Measurements from ENCODE around the gene MRPS9. TPM values are rescaled to one million over a fixed set of nuclear protein-coding genes. Genes with fewer than 3 reads are reported as not detected.

Gene MRPS9
- total RNA-seq, 6 experiments from 2014 or later, result 12.1 to 19.3 (median 14.5) TPM

GRCh38 chr2:105134081-105134480, 96.2 kb downstream of the MRPS9 start:
- TF ChIP-seq POLR2A (IDR thresholded peaks at IDR 0.05) (no peak), CTCF (IDR thresholded peaks at IDR 0.05) (no peak)
- WGBS (ENCODE audit: insufficient coverage, low coverage, low lambda C conversion rate, missing lambda C conversion rate), result 65% methylated on average over 2 of the region's 3 CpGs
- Histone ChIP-seq H3K27ac (no peak overlapping the region), H3K36me3 (no peaks in the 10 kb centered on the region), H3K4me1 (no peaks in the 10 kb centered on the region), H3K4me3 (no peak overlapping the region), H3K27me3 (no peaks in the 10 kb centered on the region), H3K9me3 (no peaks in the 10 kb centered on the region)
- DNase-seq, result no peak
- ATAC-seq, result no peak
- intact Hi-C loops (cut with DNase I), result no loop called here

GRCh38 chr2:105135436-105135835, 97.6 kb downstream of the MRPS9 start:
- no peaks in the 10 kb centered on the region for H3K9me3 ChIP-seq
- intact Hi-C loops (cut with DNase I), result no loop called here
- DNase-seq, result no peak
- no peak overlapping the region for H3K4me3 ChIP-seq
- ATAC-seq, result no peak
- H3K36me3 ChIP-seq, result no peaks in the 10 kb centered on the region
- no peak overlapping the region for H3K27ac ChIP-seq
- H3K27me3 ChIP-seq, result no peaks in the 10 kb centered on the region
- WGBS (ENCODE audit: insufficient coverage, low coverage, low lambda C conversion rate, missing lambda C conversion rate), result 70% methylated on average over 6 of the region's 6 CpGs
- H3K4me1 ChIP-seq, result no peaks in the 10 kb centered on the region
- TF ChIP-seq CTCF (IDR thresholded peaks at IDR 0.05) (no peak), POLR2A (IDR thresholded peaks at IDR 0.05) (no peak)

GRCh38 chr2:105136394-105136793, 98.5 kb downstream of the MRPS9 start:
- DNase-seq (no peak), ATAC-seq (no peak)
- H3K36me3 ChIP-seq, result no peaks in the 10 kb centered on the region
- intact Hi-C loops (cut with DNase I), result no loop called here
- no peak for TF ChIP-seq POLR2A (IDR thresholded peaks at IDR 0.05)
- no peak for TF ChIP-seq CTCF (IDR thresholded peaks at IDR 0.05)
- H3K4me3 ChIP-seq, result no peak overlapping the region
- no peaks in the 10 kb centered on the region for H3K9me3 ChIP-seq
- 48% methylated on average over 3 of the region's 4 CpGs for WGBS (ENCODE audit: insufficient coverage, low coverage, low lambda C conversion rate, missing lambda C conversion rate)
- no peaks in the 10 kb centered on the region for H3K4me1 ChIP-seq
- no peaks in the 10 kb centered on the region for H3K27me3 ChIP-seq
- H3K27ac ChIP-seq, result no peak overlapping the region

- intact Hi-C loops (cut with DNase I), result no loop called here
- 63% methylated on average over 5 of the region's 5 CpGs for WGBS (ENCODE audit: insufficient coverage, low coverage, low lambda C conversion rate, missing lambda C conversion rate)
These were observed 100.8 kb downstream of the MRPS9 start for GRCh38 chr2:105138643-105139042.

More at GRCh38 chr2:105138643-105139042, 100.8 kb downstream of the MRPS9 start:
- Histone ChIP-seq H3K9me3 (no peaks in the 10 kb centered on the region), H3K27ac (no peak overlapping the region), H3K4me1 (no peaks in the 10 kb centered on the region), H3K36me3 (no peaks in the 10 kb centered on the region), H3K27me3 (no peaks in the 10 kb centered on the region), H3K4me3 (no peak overlapping the region)
- TF ChIP-seq CTCF (IDR thresholded peaks at IDR 0.05), result no peak
- no peak for TF ChIP-seq POLR2A (IDR thresholded peaks at IDR 0.05)
- DNase-seq, result no peak
- no peak for ATAC-seq

Measured in right lobe of liver (tissue), 6 donors.